ENCODE data around the gene RIC8B.

RIC8B gene

DNA sequence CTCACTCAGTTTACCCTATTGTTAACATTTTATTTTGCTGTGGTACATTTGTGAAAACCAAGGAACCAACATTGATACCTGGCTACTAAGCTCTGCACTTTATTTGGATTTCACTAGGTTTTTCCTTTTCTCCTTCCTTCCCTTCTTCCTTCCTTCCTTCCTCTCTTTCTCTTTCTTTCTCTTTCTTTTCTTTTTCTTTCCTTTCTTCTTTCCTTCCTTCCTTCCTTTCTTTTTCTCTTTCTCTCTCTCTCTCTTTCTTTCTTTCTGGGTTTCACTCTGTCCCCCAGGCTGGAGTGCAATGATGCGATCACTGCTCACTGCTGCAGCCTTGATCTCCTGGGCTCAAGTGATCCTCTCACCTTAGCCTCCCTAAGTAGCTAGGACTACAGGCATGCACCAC lies 152.2 kb downstream of the RIC8B start:
- Histone ChIP-seq H3K27me3 (replicated peaks; ENCODE audit: insufficient read depth, low read length) (no peaks in the 10 kb centered on the region), H3F3A (ENCODE audit: insufficient read depth, low read length) (no peaks in the 10 kb centered on the region), H3K27ac (ENCODE audit: low read length) (no peak overlapping the region), H3K4me2 (ENCODE audit: low read depth, low read length) (no peak overlapping the region), H3K36me3 (replicated peaks; ENCODE audit: insufficient read depth, low read length) (no peaks in the 10 kb centered on the region), H3K4me1 (ENCODE audit: low read length) (no peaks in the 10 kb centered on the region), H3K79me2 (ENCODE audit: low read length) (no peaks in the 10 kb centered on the region), H2AFZ (ENCODE audit: low read length) (no peak overlapping the region), H4K20me1 (ENCODE audit: insufficient read depth, low read length) (no peaks in the 10 kb centered on the region), H3K9ac (ENCODE audit: low read length) (no peak overlapping the region), H3K9me2 (replicated peaks; ENCODE audit: insufficient read depth, low read length) (no peaks in the 10 kb centered on the region), H3K9me3 (replicated peaks; ENCODE audit: insufficient read depth, low read length) (no peaks in the 10 kb centered on the region; the same call in 1 of the 2 replicates), H3K4me3 (ENCODE audit: low read length) (no peak overlapping the region)
- TF ChIP-seq EZH2 (optimal IDR thresholded peaks at IDR 0.05; ENCODE audit: low read depth, low read length) (no peak), EZH2phosphoT487 (IDR thresholded peaks at IDR 0.05; ENCODE audit: low read length) (no peak)
- TF ChIP-seq, protein P1, sequence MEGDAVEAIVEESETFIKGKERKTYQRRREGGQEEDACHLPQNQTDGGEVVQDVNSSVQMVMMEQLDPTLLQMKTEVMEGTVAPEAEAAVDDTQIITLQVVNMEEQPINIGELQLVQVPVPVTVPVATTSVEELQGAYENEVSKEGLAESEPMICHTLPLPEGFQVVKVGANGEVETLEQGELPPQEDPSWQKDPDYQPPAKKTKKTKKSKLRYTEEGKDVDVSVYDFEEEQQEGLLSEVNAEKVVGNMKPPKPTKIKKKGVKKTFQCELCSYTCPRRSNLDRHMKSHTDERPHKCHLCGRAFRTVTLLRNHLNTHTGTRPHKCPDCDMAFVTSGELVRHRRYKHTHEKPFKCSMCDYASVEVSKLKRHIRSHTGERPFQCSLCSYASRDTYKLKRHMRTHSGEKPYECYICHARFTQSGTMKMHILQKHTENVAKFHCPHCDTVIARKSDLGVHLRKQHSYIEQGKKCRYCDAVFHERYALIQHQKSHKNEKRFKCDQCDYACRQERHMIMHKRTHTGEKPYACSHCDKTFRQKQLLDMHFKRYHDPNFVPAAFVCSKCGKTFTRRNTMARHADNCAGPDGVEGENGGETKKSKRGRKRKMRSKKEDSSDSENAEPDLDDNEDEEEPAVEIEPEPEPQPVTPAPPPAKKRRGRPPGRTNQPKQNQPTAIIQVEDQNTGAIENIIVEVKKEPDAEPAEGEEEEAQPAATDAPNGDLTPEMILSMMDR (IDR thresholded peaks at IDR 0.05; ENCODE audit: low read length): no peak
- DNase-seq: no peak

GRCh38 chr12:106934277-106934676 lies 159.8 kb downstream of the RIC8B start:
- no peaks in the 10 kb centered on the region for H3F3A ChIP-seq (ENCODE audit: insufficient read depth, low read length)
- H4K20me1 ChIP-seq (ENCODE audit: insufficient read depth, low read length): no peaks in the 10 kb centered on the region
- H3K4me3 ChIP-seq (ENCODE audit: low read length): no peak overlapping the region
- no peak overlapping the region for H3K9ac ChIP-seq (ENCODE audit: low read length)
- H3K79me2 ChIP-seq (ENCODE audit: low read length): no peaks in the 10 kb centered on the region
- TF ChIP-seq EZH2phosphoT487 (IDR thresholded peaks at IDR 0.05; ENCODE audit: low read length): no peak
- TF ChIP-seq EZH2 (optimal IDR thresholded peaks at IDR 0.05; ENCODE audit: low read depth, low read length): no peak
- TF ChIP-seq, protein P1 (IDR thresholded peaks at IDR 0.05; ENCODE audit: low read length): no peak
- H3K27ac ChIP-seq (ENCODE audit: low read length): no peak overlapping the region
- H3K4me1 ChIP-seq (ENCODE audit: low read length): no peaks in the 10 kb centered on the region
- no peaks in the 10 kb centered on the region for H3K36me3 ChIP-seq (replicated peaks; ENCODE audit: insufficient read depth, low read length)
- no peaks in the 10 kb centered on the region; the same call in 1 of the 2 replicates for H3K9me3 ChIP-seq (replicated peaks; ENCODE audit: insufficient read depth, low read length)
- H3K4me2 ChIP-seq (ENCODE audit: low read depth, low read length): no peak overlapping the region
- H2AFZ ChIP-seq (ENCODE audit: low read length): no peak overlapping the region
- H3K9me2 ChIP-seq (replicated peaks; ENCODE audit: insufficient read depth, low read length): no peaks in the 10 kb centered on the region
- no peaks in the 10 kb centered on the region for H3K27me3 ChIP-seq (replicated peaks; ENCODE audit: insufficient read depth, low read length)
- no peak for DNase-seq

Data from MM.1S (cell line).